GM21619 (cell line): Measurements from ENCODE around the gene SMIM12.

ENCODE experiments used
- ATAC-seq: cut with Tn5 transposase; IDR thresholded peaks from one replicate; pipeline ENCODE4 v1.9.1; 2021; ENCODE audit not compliant: unreplicated experiment

Gene SMIM12

DNA sequence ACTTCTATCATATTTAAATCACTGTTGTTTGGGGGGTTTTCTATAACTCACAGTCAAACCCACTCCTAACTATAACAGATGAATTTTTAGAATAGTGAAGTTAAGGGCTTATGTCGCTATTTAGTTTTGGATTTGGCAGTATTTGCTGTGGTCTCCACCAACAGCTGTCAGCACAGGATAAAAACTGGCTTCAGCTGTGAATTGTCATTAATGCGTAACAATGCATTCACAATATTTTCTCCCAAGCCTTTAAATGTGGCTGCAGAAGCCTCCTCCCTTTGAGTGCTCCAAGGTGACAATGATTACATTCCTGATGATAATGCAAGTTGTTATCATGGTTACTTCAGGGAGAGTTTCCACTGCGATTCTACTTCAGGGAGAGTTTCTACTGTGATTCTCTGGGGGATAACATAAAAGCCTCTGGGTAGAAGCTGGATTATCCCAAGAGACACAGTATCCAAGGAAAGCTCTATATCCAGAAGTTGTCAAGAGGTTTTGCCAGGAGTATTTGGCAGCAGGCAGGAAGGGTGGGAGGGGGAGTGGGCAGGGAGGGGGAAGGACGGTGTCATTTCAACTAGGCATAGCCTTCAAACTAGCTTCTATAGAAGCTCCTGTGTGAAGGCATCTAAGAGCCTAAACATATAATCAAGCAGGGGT, 14.9 kb upstream of the SMIM12 start:
- ATAC-seq: no peak

GRCh38 chr1:34872133-34872503, 12.6 kb upstream of the SMIM12 start:
- no peak for ATAC-seq

DNA sequence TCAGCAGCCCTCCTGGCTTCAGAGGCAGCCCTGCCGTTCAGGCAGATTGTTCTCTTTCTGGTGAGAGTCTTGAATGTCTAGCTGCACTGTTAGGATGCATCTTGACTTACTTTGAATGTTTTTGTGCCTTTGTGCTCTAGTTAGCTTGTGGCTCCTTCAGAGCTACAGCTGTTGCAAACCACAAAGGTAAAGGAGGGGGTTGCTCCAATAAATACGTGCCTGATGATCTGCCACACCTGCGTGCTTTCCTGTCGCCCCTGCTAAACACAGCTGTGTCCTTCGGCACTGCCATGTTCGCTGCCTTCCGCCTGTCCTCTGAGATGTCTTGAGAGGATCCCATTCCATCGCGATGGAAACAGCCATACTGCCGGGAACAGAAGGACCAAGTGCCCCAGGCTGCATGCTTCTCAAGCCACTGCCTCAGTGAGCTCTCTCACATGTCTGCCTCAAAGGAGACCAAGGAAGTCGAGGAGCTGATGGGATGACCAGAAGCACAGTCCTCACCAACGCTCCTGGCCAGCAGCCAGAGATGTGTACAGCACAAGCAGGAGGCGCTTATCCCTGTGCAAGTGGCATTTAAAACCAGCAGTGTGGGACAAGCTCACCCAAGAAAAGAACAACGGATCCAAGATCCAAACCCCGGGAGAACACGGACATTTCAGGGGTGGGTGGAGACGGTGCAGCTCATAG, 12.0 kb upstream of the SMIM12 start:
- ATAC-seq: no peak

DNA sequence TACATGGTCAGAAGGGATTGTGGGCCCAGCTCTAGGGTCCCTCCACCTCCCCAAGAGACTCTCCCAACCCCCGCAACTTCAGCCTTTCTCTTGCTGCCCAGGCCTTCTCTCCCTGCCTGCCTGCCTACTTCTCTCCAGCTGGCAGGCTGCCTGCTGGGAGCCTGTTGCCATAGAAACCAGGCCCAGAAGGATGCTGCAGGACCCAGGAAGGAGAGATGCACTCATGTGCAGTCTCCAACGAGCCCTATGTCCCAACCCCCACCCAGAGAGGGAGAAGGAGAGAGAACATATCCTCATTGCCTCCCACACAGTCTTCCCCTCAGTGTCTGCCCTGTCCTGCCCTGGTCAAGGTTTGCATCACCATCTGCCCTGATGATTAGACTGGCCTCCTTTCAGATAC, 10.8 kb upstream of the SMIM12 start:
- no peak for ATAC-seq

DNA sequence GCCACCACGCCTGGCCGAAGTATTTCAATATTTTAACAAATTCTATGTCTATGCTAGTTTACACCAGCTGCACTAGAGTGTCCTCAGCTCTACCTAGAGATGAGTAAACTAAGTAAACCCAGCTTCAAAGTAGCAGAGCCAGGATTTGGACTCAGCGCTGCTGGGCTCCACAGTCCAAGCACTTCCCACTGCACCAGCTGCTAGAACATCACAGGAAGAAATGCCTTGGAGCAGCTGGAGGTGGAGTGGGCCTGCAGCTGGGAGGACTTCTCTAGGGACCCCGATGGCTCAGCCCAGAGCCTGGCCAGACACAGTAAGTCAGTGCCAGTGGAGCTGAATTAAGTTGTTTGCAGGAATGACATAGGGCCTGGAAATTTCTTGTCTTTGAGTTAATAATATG, 10.2 kb upstream of the SMIM12 start:
- no peak for ATAC-seq

GRCh38 chr1:34868230-34869049, 8.9 kb upstream of the SMIM12 start:
- ATAC-seq: no peak

DNA sequence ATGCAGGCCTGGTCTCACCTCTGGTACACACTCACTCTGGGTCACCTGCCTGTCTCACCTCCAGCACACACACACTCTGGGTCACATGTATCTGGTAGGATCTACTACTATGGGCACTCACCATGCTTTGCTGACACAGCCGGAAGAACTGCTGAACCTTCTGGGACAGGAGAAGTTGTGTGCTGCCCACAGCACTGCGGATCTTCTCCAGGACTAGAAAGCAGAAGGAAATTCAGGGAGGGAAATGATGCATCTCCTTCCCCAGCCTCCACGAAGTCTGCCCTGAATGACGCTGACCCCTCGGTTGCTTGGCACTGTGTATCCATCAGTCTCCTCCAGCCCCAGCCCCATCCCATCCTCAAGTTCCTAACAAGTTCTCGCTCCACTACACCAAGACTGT, 7.9 kb upstream of the SMIM12 start:
- ATAC-seq: no peak

DNA sequence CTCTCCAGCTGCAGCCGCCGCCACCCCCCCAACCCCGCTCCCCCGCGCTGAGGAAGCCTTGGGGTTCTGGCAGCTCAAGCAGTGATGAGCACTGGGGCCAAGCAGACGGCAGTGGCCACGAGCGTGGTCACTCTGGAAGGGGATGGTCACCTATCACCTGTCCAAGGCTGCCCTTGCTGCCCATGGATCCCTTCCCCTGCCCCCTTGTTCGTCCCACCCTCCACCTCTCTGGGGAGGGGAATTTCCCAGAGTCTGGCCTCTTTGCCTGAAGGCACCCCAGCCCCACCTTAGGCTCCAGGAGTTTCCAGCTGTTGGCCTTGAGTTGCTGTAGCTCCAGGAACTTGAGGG, 7.2 kb upstream of the SMIM12 start:
- ATAC-seq: no peak

DNA sequence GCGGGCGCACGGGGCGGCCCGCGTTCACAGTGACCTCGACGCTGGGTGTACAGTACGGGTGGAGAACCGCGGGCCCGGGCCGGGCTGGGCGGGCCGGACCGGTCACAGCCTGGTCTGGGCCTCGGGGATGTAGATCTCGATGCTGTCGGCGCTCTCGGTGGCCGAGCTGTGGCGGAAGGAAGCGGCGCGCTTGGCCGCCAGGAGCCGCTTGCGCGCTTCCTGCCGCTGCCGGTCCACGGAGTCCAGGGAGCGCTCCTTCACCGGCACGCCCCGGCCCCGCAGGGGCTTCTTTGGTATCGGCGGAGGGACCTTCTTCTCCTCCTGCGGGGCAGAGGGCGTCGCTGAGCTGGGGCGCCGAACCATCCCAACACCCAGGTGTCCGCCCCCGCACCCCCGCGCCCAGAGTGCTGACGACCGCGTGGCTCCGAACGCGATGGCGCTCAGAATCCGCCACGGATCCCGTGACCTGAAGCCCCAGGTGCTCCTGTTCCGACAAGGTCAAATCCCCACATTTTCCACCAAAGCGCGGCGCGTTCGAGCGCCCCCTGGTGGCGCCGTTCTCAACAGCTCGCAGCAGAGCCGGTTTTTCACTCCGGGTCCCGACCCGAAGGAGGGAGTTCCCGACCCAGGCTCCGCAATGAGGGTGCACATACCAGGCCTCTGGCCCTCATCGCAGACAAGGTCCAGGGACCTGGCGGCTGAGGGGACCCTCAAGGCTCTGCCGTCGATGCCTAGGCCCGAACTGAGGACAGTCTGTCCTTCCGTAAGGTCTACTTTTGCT, 6.6 kb upstream of the SMIM12 start:
- ATAC-seq: peak; percentile 66

DNA sequence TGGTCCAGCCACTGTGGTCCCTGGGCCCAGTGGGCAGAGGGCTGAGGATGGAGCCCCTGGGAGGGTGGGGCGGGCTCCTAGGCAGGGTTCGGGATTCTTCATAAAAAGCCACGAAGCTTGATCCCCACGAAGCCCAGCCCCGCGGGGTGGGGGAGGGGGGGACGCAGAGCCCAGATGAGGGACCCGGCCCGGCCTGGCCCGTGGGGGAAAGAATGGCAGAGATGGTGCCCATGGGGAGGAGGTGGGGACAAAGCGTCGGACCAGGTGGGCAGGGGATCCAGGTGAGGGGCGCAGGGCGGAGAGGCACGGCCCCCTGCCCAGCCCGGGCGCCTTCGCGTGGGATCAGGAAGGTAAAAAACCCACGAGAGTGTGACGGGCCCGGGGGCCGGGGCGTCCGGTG, 6.0 kb upstream of the SMIM12 start:
- ATAC-seq: no peak

GRCh38 chr1:34864759-34865158, 5.2 kb upstream of the SMIM12 start:
- ATAC-seq: no peak

GRCh38 chr1:34863501-34863900, 4.0 kb upstream of the SMIM12 start:
- no peak for ATAC-seq

DNA sequence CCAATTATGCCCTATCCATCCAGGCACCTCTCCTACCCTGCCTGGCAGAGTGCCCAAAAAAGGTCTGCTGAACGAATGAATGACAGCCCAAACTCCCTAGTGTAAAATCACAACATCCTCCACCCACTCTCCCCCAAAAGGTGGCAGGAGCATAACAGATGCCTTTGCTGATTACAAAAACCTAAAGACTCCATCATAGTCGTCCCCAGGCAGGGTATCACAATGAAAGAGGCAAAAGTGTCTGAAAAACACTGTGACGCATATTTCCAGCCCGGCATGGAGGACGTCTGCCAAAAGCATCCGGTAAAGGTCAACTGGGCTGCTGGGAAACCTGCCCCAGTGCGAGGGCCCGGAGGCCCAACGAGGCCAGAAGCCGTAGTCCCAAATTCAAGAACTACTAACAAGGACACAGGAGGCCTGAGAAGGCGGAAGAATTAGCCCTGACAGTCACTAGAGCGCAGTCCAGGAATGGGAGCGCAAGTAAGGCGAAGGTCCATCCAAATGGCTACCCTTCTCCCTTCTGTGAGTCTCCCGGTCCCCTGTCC, 576 bp downstream of the SMIM12 start:
- peak; percentile 30 for ATAC-seq

DNA sequence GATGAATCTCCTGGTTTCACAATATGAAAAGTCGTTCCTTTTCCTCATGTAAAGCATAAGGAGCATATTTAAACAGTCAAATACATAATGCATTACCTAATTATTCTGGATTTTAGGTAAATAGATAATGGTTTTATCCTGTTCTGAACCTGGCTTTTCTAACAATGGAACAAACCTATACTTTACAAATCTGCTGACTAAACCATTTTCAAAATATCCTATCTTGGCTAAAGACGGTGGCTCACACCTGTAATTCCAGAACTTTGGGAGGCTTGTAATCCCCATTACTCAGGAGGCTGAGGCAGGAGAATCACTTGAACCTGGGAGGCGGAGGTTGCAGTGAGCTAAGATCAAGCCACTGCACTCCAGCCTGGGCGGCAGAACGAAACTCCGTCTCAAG, 2.9 kb downstream of the SMIM12 start:
- no peak for ATAC-seq

- ATAC-seq: peak; percentile 92
Observed at GRCh38 chr1:34852677-34853217, 6.8 kb downstream of the SMIM12 start.

DNA sequence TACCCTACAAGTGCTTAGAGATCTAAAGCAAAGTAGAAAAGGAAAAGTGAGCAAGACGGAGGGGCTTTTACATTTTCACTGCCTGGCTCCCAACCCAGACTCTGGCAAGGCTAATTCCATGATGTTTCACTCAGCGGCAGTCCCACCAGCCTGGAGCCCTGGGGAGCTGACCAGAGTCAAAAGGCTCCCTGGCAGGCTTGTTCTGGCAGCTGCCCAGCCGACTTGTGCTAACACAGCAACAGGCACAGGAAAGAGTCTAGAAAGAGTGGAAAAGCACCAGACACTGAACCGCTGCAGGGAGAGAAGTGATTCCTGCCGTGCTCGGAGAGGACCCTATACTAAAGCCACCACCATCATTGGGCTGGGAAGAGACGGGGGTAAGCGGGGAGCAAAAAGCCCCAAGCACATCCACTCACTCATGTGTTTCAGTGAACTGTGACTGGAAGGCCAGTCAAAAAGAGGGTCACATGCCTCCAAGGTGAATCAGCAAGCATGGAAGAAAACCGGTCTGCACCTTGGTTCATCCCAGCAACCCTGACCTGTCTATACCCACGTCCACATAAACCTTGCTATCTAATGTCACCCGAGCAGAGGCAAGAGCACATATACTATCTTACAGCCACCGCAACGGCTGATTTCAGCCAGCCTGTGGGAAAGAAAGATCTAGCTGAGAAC, 8.0 kb downstream of the SMIM12 start:
- no peak for ATAC-seq

DNA sequence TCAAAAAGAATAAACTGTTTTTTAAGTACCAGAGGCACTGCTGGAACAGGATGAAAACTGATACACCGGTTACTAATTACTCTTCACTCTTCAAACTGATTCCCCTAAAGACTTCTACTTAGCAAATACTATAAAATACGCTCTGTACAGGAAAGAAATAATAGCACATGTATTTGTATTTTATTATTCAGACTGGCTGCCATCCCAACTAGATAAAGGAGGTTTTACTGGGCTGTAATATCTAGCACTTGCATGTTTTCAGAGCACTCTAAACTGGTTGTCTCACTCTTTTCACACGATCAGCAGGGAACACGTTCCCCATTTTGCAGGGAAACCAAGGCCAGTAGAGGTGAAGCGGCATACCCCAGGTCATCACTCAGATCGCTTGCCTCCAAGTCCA, 9.2 kb downstream of the SMIM12 start:
- no peak for ATAC-seq

DNA sequence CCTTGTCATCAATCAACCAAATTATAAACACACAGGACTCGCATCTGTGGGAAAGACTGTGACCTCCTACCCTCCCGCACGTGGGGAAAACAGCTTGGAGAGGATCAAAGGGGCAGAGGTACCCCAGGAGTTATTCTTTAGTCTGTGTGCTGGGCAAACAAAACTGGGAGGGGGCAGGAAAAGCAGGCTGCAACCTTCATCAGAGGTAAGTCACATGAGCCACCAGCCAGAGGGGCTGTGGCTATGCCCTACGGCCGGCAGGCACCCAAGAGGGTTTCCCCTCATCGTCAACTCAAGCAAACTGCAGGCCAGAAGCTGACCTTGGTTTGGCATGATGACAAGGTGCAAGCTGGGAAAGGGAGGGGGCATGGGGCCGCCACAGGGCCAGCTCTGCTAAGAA, 12.5 kb downstream of the SMIM12 start:
- ATAC-seq: no peak

DNA sequence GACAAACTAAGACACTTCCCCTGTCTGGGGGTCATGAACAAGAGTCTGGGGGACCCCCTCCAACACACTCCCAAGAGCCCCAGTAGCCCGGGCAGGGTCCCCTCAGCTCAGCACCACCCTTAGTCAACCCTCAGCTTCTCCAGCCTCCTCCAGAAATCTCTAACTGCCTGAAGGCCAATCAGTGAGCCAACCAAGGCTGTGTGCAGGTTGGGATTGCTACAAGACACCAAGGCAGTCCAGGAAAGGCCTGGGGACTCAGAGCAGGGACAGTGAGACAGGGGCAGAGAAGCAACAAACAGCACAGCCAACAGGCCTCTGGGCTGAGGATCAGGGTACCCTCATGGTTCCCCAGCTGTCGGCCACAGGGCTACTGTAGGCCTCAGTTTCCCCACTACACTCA, 13.3 kb downstream of the SMIM12 start:
- ATAC-seq: no peak

DNA sequence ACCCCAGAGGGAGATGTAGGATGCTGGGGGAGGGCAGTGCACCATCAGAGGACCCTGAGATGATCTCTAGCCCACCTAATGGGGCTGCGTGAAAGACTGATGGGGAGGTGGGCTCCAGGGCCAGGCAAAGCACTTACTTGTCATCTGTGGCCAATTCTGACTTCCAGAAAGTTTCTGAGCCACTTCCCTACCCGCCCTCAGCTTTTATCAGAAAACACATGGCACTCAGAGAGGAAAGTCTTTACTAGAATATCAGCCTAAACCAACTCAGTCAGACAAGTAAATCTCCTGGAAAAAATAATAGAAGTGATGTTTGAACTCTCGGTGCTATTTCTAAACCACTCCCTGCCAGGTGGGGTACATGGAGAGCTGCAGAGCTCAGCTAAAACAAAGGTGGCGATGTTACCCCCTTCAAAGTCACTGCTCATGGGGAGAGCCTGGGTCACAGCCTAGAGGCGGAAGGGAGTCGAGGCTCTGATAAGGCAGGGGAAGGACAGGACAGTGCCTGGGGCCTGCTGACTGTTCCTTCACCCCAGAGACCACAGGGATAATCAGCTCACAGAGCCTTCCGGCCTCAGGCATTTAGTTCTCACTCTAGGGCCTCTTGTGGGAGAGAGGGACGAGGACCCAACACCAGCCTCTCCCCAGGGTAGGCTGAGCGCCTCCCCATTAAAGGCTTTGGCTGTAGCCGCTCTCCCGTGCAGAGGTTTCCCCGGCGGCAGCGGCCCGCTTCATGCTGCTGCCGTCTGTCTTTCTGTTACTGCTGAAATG, 14.2 kb downstream of the SMIM12 start:
- no peak for ATAC-seq
